Measurements from ENCODE around the gene SRPK2. TPM values are rescaled to one million over a fixed set of nuclear protein-coding genes. Genes with fewer than 3 reads are reported as not detected.

The SRPK2 gene
- total and polyA plus RNA-seq, 12 donors, result 10.5 to 40.4 (median 35.1) TPM

- peak; percentile 66 to 79 (median 73) for ATAC-seq
- Histone ChIP-seq H3K36me3 (no peaks in the 10 kb centered on the region), H3K4me3 (peak overlapping the region; percentile 48 to 98 (median 96)), H3K27me3 (no peaks in the 10 kb centered on the region), H3K27ac (peak overlapping the region in 9 of 10 donors; percentile 3 to 90 (median 78)), H3K9me3 (no peaks in the 10 kb centered on the region), H3K4me1 (peaks cover 0 to 20% (median 9%) of the 10 kb centered on the region in 9 donors)
- intact Hi-C loops (cut with DNase I), result loop anchor here in 1 of 10 donors (5.0 to 10.0 kb wide), 3 partner anchors 35 to 123 kb away; no protein-coding TSS in a partner anchor
- TF ChIP-seq CTCF (IDR thresholded peaks at IDR 0.05), result peak in 3 of 9 donors; percentile 16 to 28 (median 23)
- DNase-seq, result peak; percentile 53 to 63
- WGBS, 2 donors, result 2% methylated on average over 76 of the region's 76 CpGs
Observed at GRCh38 chr7:105387508-105388355, 989 bp downstream of the SRPK2 start.

- 86 to 91% methylated on average over 3 of the region's 3 CpGs for WGBS, 2 donors
- ATAC-seq (no peak), DNase-seq (no peak)
- intact Hi-C loops (cut with DNase I), result no loop called here
- Histone ChIP-seq H3K9me3 (no peaks in the 10 kb centered on the region), H3K36me3 (no peaks in the 10 kb centered on the region), H3K27ac (no peak overlapping the region), H3K27me3 (no peaks in the 10 kb centered on the region), H3K4me3 (no peak overlapping the region), H3K4me1 (no peaks in the 10 kb centered on the region)
- TF ChIP-seq CTCF (IDR thresholded peaks at IDR 0.05), result no peak
Observed at GRCh38 chr7:105377903-105378302, 10.8 kb downstream of the SRPK2 start.

- H3K9me3 ChIP-seq, result no peaks in the 10 kb centered on the region
- H3K36me3 ChIP-seq, result no peaks in the 10 kb centered on the region
- no peaks in the 10 kb centered on the region for H3K4me1 ChIP-seq
- H3K4me3 ChIP-seq, result no peak overlapping the region
- TF ChIP-seq CTCF (IDR thresholded peaks at IDR 0.05), result no peak
- no peak overlapping the region for H3K27ac ChIP-seq
- DNase-seq, result no peak
- no peaks in the 10 kb centered on the region for H3K27me3 ChIP-seq
- WGBS, 2 donors, result 82 to 90% methylated on average over 4 of the region's 4 CpGs
- intact Hi-C loops (cut with DNase I), result no loop called here
- no peak for ATAC-seq
Observed at GRCh38 chr7:105376908-105377533, 11.7 kb downstream of the SRPK2 start.

- Histone ChIP-seq H3K9me3 (no peaks in the 10 kb centered on the region), H3K4me3 (no peak overlapping the region), H3K27me3 (no peaks in the 10 kb centered on the region), H3K36me3 (no peaks in the 10 kb centered on the region), H3K4me1 (peaks cover 0 to 22% (median 10%) of the 10 kb centered on the region in 9 donors), H3K27ac (no peak overlapping the region)
- intact Hi-C loops (cut with DNase I), result no loop called here
- no peak for ATAC-seq
- no peak for TF ChIP-seq CTCF (IDR thresholded peaks at IDR 0.05)
- WGBS, 2 donors, result 69 to 83% methylated on average over 3 of the region's 3 CpGs
- DNase-seq, result no peak
Observed at GRCh38 chr7:105369944-105370343, 18.8 kb downstream of the SRPK2 start.

All from heart right ventricle (tissue), 16 donors.